Activated CD8-positive, alpha-beta T cell treated with anti-CD3 and anti-CD28 coated beads for 36 hours (primary cell): ENCODE measurements around the gene ACAA1. TPM values are rescaled to one million over a fixed set of nuclear protein-coding genes. Genes with fewer than 3 reads are reported as not detected.

Experiments
- ATAC-seq: fragments of 200-7000 bp; cut with Tn5 transposase; one replicate; pipeline ENCODE4 v1.10.0; 2021; ENCODE audit warnings: mild to moderate bottlenecking, moderate library complexity
- CTCF ChIA-PET: fragments of 350-600 bp; sonication (Branson Sonifier 250); formaldehyde crosslinking; loops from one replicate; lab custom pipeline; 2021; ENCODE audit warnings: antibody characterized with exemption; lab: Charles Lee
- POLR2A ChIA-PET: fragments of 350-600 bp; sonication (Branson Sonifier 250); formaldehyde crosslinking; loops from one replicate; lab custom pipeline; 2021; ENCODE audit warnings: antibody characterized with exemption; lab: Charles Lee
- DNase-seq: peaks from one replicate; pipeline ENCODE4 v3.0.0-alpha.2; 2020
- H3K27ac Mint-ChIP-seq: one replicate; pipeline ENCODE4 v1.8.0; 2021; ENCODE audit warnings: mild to moderate bottlenecking, mixed read lengths
- H3K27me3 Mint-ChIP-seq: one replicate; pipeline ENCODE4 v1.8.0; 2021; ENCODE audit warnings: mixed read lengths
- H3K36me3 Mint-ChIP-seq: one replicate; pipeline ENCODE4 v1.8.0; 2021; ENCODE audit warnings: low read depth, mixed read lengths
- H3K4me1 Mint-ChIP-seq: one replicate; pipeline ENCODE4 v1.8.0; 2021; ENCODE audit warnings: low read depth, mixed read lengths
- H3K4me3 Mint-ChIP-seq: one replicate; pipeline ENCODE4 v1.8.0; 2021; ENCODE audit warnings: mild to moderate bottlenecking, moderate library complexity, mixed read lengths
- H3K9me3 Mint-ChIP-seq: one replicate; pipeline ENCODE4 v1.8.0; 2021; ENCODE audit warnings: mixed read lengths
- CTCF ChIP-seq: fragments of 200-600 bp; IDR thresholded peaks from one replicate; pipeline ENCODE4 v1.8.0; 2022; ENCODE audit warnings: antibody characterized with exemption, mild to moderate bottlenecking
- intact Hi-C: fragments of 100-400 bp; cut with micrococcal nuclease; formaldehyde crosslinking; loops from one replicate; pipeline ENCODE4 v1.10.0; 2022
- total RNA-seq, 2 experiments: library from RNA; stranded (reverse); gene quantifications; one replicate each; pipeline ENCODE4 v1.2.3, GENCODE V29; 2021

ACAA1 gene
- total RNA-seq, 2 experiments from 2014 or later: 70.1 to 72.0 TPM

- no peak overlapping the region for H3K4me3 Mint-ChIP-seq
- ChIA-PET CTCF (interaction anchor here (1.2 kb wide), 1 partner anchor 368 kb away, joined by 3 read pairs; the partner anchor contains the start of gene EXOG), POLR2A (interaction anchor here (0.9 to 1.4 kb wide), 3 partner anchors 8 to 82 kb away, joined by 3 to 4 read pairs (median 3); no protein-coding TSS in a partner anchor)
- H3K4me1 Mint-ChIP-seq: peaks cover 11% of the 10 kb centered on the region
- H3K27me3 Mint-ChIP-seq: no peaks in the 10 kb centered on the region
- no peaks in the 10 kb centered on the region for H3K9me3 Mint-ChIP-seq
- H3K27ac Mint-ChIP-seq: no peak overlapping the region
- TF ChIP-seq CTCF: no peak
- DNase-seq (no peak), ATAC-seq (no peak)
- intact Hi-C loops: no loop called here
- H3K36me3 Mint-ChIP-seq: peaks cover 51% of the 10 kb centered on the region
Measured at GRCh38 chr3:38129058-38129457, 7.9 kb downstream of the ACAA1 start.

DNA sequence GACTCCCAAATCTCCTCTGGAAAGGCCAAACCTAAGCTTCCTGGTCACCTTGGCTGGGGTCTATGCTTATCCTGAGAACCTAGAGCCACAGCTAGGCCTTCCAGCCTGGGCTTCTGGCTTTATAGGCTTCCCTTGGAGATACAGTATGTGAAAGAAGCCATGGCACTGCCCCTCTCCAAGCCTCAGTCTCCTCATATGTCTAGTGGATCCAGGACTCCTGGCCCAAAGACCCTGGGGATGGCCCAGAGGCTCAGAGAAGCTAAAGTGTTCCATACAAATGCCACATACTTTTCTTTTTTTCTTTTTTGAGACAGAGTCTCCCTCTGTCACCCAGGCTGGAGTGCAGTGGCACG is 8.6 kb downstream of the ACAA1 start:
- intact Hi-C loops: no loop called here
- Mint-ChIP-seq H3K4me1 (peaks cover 8% of the 10 kb centered on the region), H3K36me3 (peaks cover 45% of the 10 kb centered on the region), H3K27me3 (no peaks in the 10 kb centered on the region), H3K27ac (no peak overlapping the region), H3K4me3 (no peak overlapping the region), H3K9me3 (no peaks in the 10 kb centered on the region)
- CTCF ChIA-PET: interaction anchor here (1.5 kb wide), 1 partner anchor 9 kb away, joined by 4 read pairs; no protein-coding TSS in a partner anchor
- POLR2A ChIA-PET: interaction anchor here (0.5 to 1.4 kb wide), 3 partner anchors 8 to 83 kb away, joined by 3 to 4 read pairs (median 3); no protein-coding TSS in a partner anchor
- no peak for TF ChIP-seq CTCF
- ATAC-seq: no peak
- DNase-seq: no peak

DNA sequence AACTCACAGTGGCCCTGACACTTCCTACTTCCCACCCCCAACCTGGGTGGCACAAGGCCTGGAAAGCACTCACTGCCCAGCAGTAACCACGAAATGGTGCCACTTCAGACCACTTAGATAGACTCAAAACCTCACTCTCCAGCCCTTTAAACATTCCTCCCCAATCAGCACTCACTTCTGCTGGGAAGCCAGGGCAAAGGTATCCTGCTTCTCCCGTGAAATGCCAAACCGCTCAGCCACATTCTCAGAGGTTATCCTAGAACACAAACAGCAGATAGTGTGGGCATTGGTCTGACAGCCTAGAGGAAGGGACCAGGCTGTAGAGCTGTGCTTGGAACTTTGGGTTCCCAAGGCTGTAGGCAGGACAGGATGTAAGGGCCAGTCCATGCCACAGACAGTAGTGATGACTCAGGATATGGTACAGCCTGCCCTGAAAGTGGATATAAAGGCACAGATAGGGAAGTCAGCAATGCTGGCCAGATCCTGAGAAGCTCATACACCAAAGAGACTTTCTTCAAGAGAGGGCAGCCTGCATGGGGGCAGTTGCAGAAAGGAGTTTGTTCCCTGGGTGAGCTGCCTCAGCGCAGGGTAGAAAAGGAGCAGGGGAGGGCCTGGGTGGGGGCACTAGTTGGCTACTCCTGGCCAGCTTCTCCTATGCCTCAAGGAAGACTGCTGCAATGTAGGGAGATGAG is 9.2 kb downstream of the ACAA1 start:
- ATAC-seq (peak; percentile 13), DNase-seq (no peak)
- no peak for TF ChIP-seq CTCF
- Mint-ChIP-seq H3K27ac (peak overlapping the region; percentile 32), H3K9me3 (no peaks in the 10 kb centered on the region), H3K4me3 (no peak overlapping the region), H3K36me3 (peaks cover 46% of the 10 kb centered on the region), H3K4me1 (peaks cover 7% of the 10 kb centered on the region), H3K27me3 (no peaks in the 10 kb centered on the region)
- CTCF ChIA-PET: interaction anchor here (1.5 kb wide), 1 partner anchor 9 kb away, joined by 4 read pairs; no protein-coding TSS in a partner anchor
- intact Hi-C loops: no loop called here
- POLR2A ChIA-PET: interaction anchor here (0.5 to 1.4 kb wide), 3 partner anchors 9 to 84 kb away, joined by 3 read pairs; no protein-coding TSS in a partner anchor

GRCh38 chr3:38126121-38126892 is 10.6 kb downstream of the ACAA1 start:
- H3K27ac Mint-ChIP-seq: no peak overlapping the region
- no peaks in the 10 kb centered on the region for H3K9me3 Mint-ChIP-seq
- no peak overlapping the region for H3K4me3 Mint-ChIP-seq
- H3K4me1 Mint-ChIP-seq: peaks cover 5% of the 10 kb centered on the region
- peaks cover 49% of the 10 kb centered on the region for H3K36me3 Mint-ChIP-seq
- no peaks in the 10 kb centered on the region for H3K27me3 Mint-ChIP-seq
- CTCF ChIA-PET: interaction anchor here (1.2 kb wide), 1 partner anchor 8 kb away, joined by 6 read pairs; no protein-coding TSS in a partner anchor
- POLR2A ChIA-PET: interaction anchor here (1.0 kb wide), 1 partner anchor 95 kb away, joined by 3 read pairs; no protein-coding TSS in a partner anchor
- intact Hi-C loops: no loop called here
- TF ChIP-seq CTCF: no peak
- DNase-seq: no peak
- ATAC-seq: no peak
